GM21360 (cell line): ENCODE results near the gene STK32B.

ENCODE experiments used
- ATAC-seq: cut with Tn5 transposase; IDR thresholded peaks from one replicate; pipeline ENCODE4 v1.9.1; 2021; ENCODE audit warnings: mild to moderate bottlenecking, moderate library complexity; ENCODE audit not compliant: unreplicated experiment

The STK32B gene

DNA sequence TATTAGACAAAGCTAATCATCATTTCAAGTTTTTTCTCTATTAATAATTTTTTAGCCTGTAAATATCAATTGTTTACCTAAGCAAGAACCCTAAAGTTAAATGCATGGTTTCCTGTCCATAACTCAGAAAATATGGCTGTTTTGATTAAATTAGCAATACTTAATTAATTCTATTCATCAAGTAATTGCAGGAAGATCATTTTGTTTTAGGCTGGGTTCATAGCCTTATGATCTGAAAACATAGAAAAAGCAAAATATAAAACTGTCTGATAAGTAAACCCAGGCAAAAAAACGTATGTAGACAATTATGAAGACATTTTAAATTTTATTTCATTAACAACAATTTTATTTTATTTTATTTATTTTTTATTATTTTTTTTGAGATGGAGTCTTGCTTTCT lies 438.0 kb downstream of the STK32B start:
- no peak for ATAC-seq

DNA sequence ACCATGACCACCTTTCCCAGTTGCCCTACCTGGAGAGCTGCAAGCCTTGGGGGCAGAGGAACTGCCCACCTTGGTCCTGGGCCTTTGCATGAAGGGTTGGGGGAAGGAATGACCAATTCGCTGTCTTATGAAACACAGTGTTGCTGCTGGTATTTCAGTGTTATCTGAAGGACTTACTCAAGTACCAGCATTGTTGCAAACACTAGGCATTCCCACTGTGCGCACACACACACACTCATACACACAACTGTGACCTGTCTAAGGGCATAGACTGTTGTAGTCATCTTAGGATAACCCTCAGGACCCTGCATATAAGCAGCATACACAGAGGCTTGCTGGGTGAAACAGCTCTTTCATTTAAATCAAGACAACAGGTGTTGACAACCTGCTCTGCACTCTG lies 446.2 kb downstream of the STK32B start:
- ATAC-seq = no peak

DNA sequence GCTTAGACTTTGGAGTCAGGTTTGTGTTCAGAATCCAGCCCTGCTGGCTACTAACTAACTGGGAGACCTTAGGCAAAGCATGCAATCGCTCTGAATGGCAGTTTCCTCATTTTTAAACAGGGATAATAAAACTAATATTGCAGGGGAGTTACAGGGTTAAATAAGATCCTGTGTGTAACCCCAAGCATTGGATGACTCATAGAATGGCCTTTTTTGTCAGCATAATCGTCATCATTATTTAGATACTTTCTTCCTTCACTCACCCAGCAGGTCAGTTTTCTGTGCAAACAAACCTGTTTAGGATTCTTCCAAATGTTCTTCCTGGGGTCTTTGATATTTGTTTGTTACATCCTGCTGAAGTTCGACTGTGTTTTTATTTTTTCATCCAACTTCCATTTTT lies 448.9 kb downstream of the STK32B start:
- ATAC-seq = no peak

DNA sequence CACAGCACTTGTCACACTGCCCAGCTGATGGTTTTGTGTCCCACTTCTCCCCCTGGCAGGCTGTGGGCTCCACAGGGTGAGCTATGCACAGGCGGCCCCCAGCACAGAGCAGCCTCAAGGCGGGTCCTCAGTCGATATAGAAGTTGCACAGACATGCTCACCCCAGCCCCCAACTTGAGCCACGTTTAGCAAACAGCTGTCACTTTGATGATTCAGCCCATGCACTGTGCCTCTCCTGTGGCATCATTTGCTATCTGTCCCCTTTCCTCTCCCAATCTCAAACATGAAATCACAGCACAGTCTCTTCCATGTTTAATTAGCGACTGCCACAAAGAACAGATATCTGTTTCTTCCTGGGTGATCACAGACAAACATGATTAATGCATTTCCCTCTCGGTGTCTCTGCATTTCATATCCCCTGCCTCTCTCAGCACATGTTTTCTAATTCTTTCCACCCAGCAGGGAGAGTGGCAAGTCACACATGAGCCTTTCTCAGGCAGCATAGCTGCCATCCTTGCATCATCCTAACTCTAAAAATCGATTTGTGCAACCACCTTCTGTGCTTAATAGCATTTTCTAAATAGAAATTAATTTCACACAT lies 452.2 kb downstream of the STK32B start:
- ATAC-seq = no peak

DNA sequence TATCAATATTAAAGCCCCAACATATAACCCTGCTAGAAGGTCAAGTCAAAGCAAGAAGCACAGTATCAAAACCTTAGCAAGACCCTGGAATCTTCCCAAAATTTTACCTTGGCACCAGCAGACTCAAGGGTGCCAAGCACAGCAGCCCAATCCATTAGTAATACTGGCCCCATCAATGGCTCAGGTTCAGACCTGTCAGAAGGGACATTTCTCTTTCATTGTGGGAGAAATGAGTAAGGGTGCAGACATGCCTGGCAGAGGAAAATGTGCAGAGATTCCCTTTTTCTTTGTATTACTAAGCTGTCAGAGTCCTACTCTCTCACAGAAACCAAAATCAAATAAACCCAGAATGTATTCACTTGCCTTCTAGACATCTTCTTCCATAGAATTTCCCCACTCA lies 453.2 kb downstream of the STK32B start:
- ATAC-seq = no peak

DNA sequence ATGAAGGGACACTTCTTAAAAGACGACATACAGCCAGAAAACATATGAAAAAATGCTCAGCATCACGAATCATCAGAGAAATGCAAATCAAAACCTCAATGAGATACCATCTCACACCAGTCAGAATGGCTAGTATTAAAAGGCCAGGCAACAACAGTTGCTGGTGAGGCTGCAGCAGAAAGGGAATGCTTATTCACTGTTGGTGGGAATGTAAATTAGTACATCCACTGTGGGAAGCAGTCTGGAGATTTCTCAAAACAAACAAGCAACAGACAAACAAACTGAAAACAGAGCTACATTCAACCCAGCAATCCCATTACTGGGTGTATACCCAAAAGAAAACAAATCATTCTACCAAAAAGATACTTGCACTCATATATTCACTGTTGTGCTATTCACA lies 459.2 kb downstream of the STK32B start:
- ATAC-seq = no peak

DNA sequence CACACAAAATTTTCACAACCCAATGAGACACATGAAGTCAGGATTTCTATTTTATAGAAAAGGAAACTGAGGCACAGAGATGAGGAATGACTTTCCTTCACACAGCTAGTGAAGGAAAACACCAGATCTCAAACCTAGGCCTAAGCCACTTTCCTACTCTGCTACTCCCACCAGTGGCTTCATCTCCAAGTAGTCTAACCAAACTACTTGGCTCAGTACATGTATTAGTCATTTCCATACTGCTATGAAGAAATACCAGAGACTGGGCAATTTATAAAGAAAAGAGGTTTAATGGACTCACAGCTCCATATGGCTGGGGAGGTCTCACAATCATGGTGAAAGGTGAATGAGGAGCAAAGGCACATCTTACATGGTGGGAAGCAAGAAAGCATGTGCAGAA lies 460.5 kb downstream of the STK32B start:
- ATAC-seq = no peak

DNA sequence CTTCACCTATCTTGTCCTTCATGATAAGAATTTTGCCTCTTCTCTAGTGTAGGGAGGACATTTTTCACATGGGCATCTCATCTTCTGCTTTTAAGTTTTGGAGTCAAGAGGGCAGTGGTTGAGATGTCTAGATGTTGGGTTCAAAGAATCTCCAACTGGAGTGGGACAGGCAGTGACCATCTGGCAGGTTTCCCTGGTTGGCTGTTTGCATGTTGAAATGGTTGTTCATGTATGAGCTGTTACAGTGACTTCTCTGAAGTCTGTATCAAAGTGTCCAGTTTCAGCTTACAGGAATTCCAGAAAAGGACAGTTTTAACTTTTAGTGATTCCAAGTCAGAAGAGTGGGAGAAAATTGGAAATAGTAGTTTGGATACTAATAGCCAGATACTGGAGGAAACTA lies 464.4 kb downstream of the STK32B start:
- ATAC-seq = no peak

DNA sequence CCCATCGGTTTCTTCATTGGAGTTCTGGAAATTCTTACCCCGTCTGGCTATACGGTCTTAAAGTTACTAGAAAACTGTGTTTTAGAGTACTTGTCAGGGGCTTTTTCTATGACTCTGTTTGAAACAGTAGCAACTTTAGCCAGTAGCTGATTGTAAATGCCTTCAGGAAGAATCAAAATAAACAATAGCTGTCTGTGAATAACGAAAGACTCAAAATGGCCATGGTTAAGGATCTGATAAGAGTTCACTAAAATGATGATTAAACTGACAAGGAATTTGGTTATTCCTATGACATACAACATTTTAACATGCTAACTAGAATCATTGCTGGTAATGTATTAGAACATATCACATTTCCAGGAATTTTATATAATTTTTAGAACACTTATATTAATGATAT lies 466.1 kb downstream of the STK32B start:
- no peak for ATAC-seq

DNA sequence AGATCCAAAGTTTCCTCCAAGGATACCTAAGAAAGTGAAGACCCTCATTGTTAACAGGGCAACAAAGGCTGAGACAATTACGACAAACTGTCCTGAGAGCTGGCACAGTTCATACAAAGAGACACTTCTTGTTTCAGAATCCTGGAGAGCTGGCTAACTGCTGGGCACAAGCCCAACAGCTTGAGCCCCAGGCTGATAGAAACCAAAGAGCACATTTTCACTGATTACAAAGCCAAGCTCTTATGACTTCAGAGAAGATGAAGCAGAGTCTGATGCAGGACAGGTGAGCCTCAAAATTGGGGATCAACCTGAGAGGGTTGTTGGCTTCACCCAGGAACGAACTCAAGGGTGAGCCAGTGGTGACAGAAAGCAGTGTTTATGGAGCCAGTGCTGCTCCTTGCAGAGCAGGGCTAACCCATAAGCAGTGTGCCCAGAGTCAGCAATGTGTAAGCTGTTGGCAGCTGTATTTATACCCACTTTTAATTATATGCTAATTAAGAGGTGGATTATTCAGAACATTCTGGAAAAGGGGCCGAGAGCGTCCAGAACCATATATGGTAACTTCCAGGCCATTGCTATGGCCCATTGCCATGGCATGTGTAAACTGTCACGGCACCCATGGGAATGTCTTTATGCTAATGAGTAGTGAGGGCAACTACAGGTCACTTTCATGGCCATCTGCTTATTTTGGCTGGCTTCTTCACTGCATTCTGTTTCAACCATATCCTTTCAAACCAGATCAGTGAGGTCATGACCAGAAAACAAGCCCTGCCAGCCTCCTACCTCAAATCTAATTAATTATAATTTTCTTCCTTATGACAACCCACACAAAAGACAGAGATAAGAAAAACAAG lies 473.4 kb downstream of the STK32B start:
- ATAC-seq = no peak

DNA sequence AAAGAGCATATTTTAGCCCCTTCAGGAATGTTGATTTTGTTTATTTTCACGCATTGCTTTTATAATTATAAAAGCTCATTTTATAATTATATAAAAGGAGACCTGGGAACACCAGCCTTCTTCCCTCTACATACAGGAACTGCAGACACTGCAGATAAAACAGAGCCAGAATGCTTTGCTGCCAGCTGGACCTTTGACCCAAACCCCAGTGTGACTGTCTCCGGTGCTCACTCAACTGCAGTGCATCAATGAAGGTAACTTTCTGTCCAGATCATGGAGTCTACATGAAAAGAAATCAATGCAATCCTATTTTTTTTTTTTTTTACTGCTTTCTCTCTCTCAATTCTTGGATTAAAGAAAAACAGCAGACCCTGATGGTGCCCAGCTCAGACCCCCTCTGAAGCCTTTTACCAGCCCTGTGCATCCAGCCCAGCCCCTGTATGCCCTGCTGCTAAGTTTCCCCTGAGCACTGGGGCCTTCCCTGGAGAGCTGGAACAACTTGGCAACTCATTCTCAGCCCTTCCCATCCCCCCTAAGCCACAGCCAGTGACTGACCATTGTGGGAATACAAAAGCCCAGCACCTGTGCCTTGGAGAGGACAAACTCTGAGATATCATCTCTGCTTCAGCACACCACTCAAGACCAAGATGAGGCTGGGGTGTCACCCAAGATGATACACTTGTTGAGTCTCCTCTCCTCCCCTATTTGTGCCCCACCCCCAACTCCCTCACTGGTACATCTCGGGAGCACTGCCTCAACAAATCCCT lies 475.0 kb downstream of the STK32B start:
- ATAC-seq = no peak

DNA sequence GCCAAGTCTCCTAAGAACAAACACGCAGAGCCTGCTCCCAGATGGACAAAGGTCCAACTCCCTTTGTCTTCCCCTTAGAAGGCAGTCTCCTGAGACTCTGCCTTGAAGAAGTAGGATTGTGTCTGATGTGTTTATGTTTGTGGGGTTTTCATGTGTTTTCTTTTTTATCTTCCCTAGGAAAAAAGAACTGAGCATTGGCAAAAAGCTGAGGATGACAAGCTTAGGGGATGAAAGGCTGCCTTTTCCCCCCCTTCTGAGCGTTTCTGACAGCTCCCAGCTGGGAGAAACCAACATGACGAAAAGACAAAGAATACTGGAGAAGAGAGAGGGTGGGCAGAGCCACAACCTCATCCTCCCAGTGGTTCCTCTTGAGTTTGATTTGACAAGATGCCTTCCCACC lies 475.9 kb downstream of the STK32B start:
- ATAC-seq = no peak

DNA sequence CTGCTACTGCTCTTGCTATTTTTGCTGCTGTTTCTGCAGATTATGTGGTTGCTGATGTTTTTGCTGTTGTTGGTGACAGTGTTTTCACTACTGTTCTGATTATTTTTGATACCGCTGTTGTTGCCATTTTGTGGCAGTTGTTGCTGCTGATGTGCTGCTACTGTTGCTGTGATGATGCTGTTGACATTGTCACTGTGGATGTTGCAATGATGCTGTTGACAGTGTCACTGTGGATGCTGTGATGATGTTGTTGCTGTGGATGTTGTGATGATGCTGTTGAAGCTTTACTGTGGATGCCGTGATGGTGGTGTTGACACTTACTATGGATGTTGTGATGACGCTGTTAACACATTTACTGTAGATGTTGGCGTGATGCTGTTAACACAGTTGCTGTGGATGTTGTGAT lies 476.8 kb downstream of the STK32B start:
- no peak for ATAC-seq

DNA sequence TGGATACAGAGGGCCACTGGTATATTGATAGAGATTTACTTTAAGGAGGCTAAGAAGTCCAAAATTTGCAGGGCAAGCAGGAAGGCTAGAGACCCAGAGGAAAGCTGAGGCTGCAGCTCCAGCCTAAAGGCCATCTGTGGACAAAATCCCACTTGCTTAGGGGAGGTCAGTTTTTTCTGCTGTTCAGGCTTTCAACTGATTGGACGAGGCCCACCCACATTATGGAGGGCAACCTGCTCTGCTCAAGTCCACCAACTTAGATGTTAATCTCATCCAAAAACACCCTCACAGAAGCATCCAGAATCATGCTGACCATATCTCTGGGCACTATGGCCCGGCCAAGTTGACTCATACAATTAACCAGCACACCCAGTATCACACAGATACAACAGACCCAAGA lies 480.8 kb downstream of the STK32B start:
- no peak for ATAC-seq

DNA sequence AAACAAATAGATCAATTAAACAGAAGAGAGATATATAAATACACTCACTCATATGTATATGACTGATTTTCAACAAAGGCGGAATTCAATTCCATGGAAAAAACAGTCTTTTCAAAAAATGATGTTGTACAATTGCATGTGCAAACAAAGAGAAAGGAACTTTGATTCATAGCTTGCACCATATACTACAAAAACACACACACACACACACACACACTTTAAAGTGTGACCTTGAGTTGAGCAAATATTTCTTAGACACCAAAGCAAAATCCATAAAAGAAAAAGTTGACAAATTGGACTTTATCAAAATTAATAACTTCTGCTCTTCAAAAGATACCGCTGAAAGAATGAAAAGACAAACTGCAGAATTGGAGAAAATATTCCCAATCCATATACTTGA lies 488.3 kb downstream of the STK32B start:
- ATAC-seq = no peak

DNA sequence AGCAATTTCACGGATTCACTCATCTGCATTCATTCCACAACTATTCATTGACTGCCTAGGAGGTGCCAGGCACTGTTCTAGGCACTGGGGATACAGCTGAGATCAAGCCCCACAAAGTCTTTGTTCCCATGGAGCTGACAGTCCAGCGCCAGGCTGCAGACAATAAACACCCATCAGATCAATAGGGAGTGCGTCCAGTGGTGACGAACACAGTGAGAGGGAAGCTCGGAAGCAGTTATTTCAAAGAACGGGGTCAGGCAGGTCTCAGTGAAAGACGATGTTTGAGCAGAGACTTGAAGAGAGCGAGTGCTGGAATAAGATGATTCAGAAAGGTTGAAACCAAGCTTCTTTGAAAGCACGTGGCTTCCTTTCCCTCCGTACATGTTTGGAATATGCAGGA lies 489.9 kb downstream of the STK32B start:
- no peak for ATAC-seq

DNA sequence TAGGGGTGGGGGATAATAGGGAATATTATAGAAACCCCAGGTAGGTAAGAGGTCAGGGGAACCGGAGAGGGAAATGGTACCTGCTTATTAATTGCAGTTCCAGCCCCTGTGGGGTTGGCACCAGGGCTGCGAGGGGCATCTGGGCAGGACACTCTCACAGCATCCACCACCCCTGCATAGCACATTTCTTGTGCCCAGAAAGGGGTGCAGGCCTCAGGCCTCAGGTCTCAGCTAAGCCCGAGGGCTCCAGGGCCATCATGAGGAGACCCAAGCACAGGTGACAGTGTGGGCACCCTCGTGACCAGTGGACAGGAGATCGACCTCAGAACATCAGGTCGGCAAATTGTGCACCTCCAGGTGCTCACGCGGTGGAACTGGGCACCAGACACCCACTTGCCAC lies 492.4 kb downstream of the STK32B start:
- no peak for ATAC-seq

DNA sequence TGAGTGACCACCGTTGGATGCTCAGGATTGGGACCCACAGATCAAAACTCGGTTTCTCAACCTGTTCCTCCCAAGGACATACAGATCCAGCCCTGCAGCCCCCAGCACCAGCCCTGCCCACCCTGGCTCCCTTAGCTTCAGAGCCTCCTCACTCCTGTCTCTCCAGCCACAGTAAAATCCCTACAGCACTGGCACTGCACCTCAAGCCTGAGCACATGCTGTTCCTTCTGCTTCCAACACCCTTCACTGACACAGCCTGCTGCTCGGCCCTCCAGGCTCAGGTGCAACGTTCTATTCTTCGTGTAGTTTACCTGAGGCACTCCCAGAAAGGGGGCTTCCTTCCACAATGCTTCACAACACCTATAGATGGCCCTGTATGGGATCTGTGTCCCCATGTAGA lies 493.5 kb downstream of the STK32B start:
- no peak for ATAC-seq

DNA sequence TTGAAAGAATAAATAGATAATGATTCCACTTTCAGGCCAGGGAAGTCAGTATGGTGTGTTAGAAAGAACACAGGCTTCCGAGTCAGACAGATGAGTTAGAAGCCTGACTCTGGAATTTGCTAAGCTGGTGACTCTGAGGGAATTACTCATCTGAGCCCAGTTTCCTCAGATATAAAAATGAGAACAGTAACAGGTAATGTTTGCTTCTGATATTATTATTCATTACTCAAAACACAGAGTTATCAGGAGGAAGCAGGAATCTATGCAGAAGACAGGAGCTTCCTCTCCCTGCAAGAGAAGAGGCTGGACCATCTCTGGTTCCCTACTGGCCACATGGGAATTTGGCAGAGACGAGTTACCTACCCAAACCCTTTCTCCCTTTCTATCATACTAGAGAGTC lies 494.0 kb downstream of the STK32B start:
- ATAC-seq = no peak

DNA sequence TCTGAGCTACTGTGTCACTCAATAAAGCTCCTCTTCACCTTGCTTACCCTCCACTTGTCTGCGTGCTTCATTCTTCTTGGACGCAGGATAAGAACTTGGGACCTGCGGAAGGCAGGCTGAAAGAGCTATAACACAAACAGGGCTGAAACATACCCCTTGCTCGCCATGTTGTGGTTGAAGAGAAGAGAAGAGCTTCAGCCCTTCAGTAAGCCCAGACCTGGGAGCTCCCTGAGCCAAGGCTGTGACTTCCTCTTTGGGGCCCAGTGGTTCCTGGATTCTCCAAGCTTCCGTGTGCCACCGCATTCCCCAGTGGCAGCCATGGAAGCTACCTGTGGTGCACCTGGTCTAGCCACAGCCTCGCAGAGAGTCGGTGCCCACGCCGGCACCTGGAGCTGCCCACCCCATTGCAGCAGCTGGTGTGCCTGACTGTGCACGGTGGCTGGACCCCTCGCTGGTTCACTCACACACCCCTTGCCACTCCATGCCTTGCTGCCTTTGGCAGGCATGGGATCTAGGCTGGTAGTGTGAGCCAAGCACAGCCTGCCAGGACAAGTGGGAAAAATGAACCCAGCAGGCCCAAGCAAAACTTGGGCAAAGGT lies 496.5 kb downstream of the STK32B start:
- ATAC-seq = no peak
